Breast epithelium (tissue), 3 donors: ENCODE measurements around the gene TIE1.

Experiments used
- CTCF ChIP-seq, 3 donors: fragments of 450-650 bp; IDR thresholded peaks; one replicate each; pipeline ENCODE4 v1.5.1; 2016 to 2017; ENCODE audit warnings: antibody characterized with exemption in 3 of 3, mild to moderate bottlenecking in 3 of 3, moderate library complexity in 3 of 3
- POLR2A ChIP-seq: fragments of 450-650 bp; IDR thresholded peaks from one replicate; pipeline ENCODE4 v1.6.1; 2016; ENCODE audit warnings: antibody characterized with exemption, mild to moderate bottlenecking, moderate library complexity
- POLR2AphosphoS5 ChIP-seq, 3 donors: sonication (generic); formaldehyde crosslinking; IDR thresholded peaks; one replicate each; pipeline ENCODE4 v1.6.1; 2017; ENCODE audit warnings: antibody characterized with exemption in 3 of 3

- TF ChIP-seq CTCF (IDR thresholded peaks at IDR 0.05) (no peak), POLR2A (no peak), POLR2AphosphoS5 (IDR thresholded peaks at IDR 0.05) (no peak)
Observed at GRCh38 chr1:43363283-43363934, 62.6 kb downstream of the TIE1 start.
